Measurements from ENCODE around the gene ERRFI1.

ERRFI1 gene

GRCh38 chr1:7972285-7972684, 53.8 kb downstream of the ERRFI1 start:
- no peaks in the 10 kb centered on the region for H3F3A ChIP-seq (ENCODE audit: insufficient read depth, low read length)
- no peaks in the 10 kb centered on the region for H4K20me1 ChIP-seq (ENCODE audit: insufficient read depth, low read length)
- no peak overlapping the region for H3K27ac ChIP-seq (ENCODE audit: low read length)
- no peaks in the 10 kb centered on the region for H3K4me1 ChIP-seq (ENCODE audit: low read length)
- H3K36me3 ChIP-seq (replicated peaks; ENCODE audit: insufficient read depth, low read length): 0 out of 2 replicates have a peak, but pooled peaks cover 6% of the 10 kb centered on the region
- no peak overlapping the region for H3K4me2 ChIP-seq (ENCODE audit: low read depth, low read length)
- H3K9me3 ChIP-seq (replicated peaks; ENCODE audit: insufficient read depth, low read length): no peaks in the 10 kb centered on the region
- H3K79me2 ChIP-seq (ENCODE audit: low read length): peaks cover 4% of the 10 kb centered on the region
- no peak overlapping the region for H2AFZ ChIP-seq (ENCODE audit: low read length)
- H3K9ac ChIP-seq (ENCODE audit: low read length): no peak overlapping the region
- no peak overlapping the region for H3K4me3 ChIP-seq (ENCODE audit: low read length)
- H3K27me3 ChIP-seq (replicated peaks; ENCODE audit: insufficient read depth, low read length): no peaks in the 10 kb centered on the region
- no peaks in the 10 kb centered on the region for H3K9me2 ChIP-seq (replicated peaks; ENCODE audit: insufficient read depth, low read length)
- no peak for DNase-seq
- no peak for TF ChIP-seq EZH2phosphoT487 (IDR thresholded peaks at IDR 0.05; ENCODE audit: low read length)
- TF ChIP-seq EZH2 (optimal IDR thresholded peaks at IDR 0.05; ENCODE audit: low read depth, low read length): no peak
- TF ChIP-seq, protein P1, sequence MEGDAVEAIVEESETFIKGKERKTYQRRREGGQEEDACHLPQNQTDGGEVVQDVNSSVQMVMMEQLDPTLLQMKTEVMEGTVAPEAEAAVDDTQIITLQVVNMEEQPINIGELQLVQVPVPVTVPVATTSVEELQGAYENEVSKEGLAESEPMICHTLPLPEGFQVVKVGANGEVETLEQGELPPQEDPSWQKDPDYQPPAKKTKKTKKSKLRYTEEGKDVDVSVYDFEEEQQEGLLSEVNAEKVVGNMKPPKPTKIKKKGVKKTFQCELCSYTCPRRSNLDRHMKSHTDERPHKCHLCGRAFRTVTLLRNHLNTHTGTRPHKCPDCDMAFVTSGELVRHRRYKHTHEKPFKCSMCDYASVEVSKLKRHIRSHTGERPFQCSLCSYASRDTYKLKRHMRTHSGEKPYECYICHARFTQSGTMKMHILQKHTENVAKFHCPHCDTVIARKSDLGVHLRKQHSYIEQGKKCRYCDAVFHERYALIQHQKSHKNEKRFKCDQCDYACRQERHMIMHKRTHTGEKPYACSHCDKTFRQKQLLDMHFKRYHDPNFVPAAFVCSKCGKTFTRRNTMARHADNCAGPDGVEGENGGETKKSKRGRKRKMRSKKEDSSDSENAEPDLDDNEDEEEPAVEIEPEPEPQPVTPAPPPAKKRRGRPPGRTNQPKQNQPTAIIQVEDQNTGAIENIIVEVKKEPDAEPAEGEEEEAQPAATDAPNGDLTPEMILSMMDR (IDR thresholded peaks at IDR 0.05; ENCODE audit: low read length): no peak

- Histone ChIP-seq H3K36me3 (replicated peaks; ENCODE audit: insufficient read depth, low read length) (0 out of 2 replicates have a peak, but pooled peaks cover 6% of the 10 kb centered on the region), H3K27me3 (replicated peaks; ENCODE audit: insufficient read depth, low read length) (no peaks in the 10 kb centered on the region), H3K4me1 (ENCODE audit: low read length) (no peaks in the 10 kb centered on the region), H4K20me1 (ENCODE audit: insufficient read depth, low read length) (no peaks in the 10 kb centered on the region), H3K4me3 (ENCODE audit: low read length) (no peak overlapping the region), H3K9me2 (replicated peaks; ENCODE audit: insufficient read depth, low read length) (no peaks in the 10 kb centered on the region), H2AFZ (ENCODE audit: low read length) (no peak overlapping the region), H3K27ac (ENCODE audit: low read length) (no peak overlapping the region), H3K9ac (ENCODE audit: low read length) (no peak overlapping the region), H3K4me2 (ENCODE audit: low read depth, low read length) (no peak overlapping the region), H3K9me3 (replicated peaks; ENCODE audit: insufficient read depth, low read length) (no peaks in the 10 kb centered on the region), H3F3A (ENCODE audit: insufficient read depth, low read length) (no peaks in the 10 kb centered on the region), H3K79me2 (ENCODE audit: low read length) (peaks cover 11% of the 10 kb centered on the region)
- no peak for DNase-seq
- TF ChIP-seq, protein P1 (IDR thresholded peaks at IDR 0.05; ENCODE audit: low read length): no peak
- no peak for TF ChIP-seq EZH2phosphoT487 (IDR thresholded peaks at IDR 0.05; ENCODE audit: low read length)
- TF ChIP-seq EZH2 (optimal IDR thresholded peaks at IDR 0.05; ENCODE audit: low read depth, low read length): no peak
Measured at GRCh38 chr1:7971024-7971423, 55.1 kb downstream of the ERRFI1 start.

DNA sequence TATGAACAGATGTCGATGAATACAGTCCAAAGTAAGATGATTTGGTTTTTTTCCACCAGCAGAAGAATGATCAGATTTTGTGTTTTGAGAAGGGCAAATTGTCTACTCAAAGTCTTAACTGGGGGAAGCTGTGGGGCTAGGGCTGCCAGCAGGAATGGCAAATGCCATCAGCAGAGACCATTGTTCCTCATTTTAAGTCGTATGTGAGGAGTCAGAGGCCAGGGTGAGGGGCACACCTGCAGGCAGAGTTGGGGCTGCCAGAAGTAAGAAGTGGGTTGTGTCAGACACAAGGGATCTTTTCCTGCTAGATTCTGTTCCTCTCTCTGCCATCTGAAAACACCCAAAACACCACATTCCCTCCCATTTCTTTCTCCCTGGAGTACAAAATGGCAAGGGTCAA, 55.9 kb downstream of the ERRFI1 start:
- H3K79me2 ChIP-seq (ENCODE audit: low read length): peaks cover 17% of the 10 kb centered on the region

More for the DNA sequence above, 55.9 kb downstream of the ERRFI1 start:
- H3K27ac ChIP-seq (ENCODE audit: low read length): no peak overlapping the region
- no peak overlapping the region for H3K4me2 ChIP-seq (ENCODE audit: low read depth, low read length)
- no peaks in the 10 kb centered on the region for H3K9me2 ChIP-seq (replicated peaks; ENCODE audit: insufficient read depth, low read length)
- no peaks in the 10 kb centered on the region for H3F3A ChIP-seq (ENCODE audit: insufficient read depth, low read length)
- no peaks in the 10 kb centered on the region for H3K27me3 ChIP-seq (replicated peaks; ENCODE audit: insufficient read depth, low read length)
- no peaks in the 10 kb centered on the region for H4K20me1 ChIP-seq (ENCODE audit: insufficient read depth, low read length)
- DNase-seq: no peak
- no peaks in the 10 kb centered on the region for H3K9me3 ChIP-seq (replicated peaks; ENCODE audit: insufficient read depth, low read length)
- no peak overlapping the region for H2AFZ ChIP-seq (ENCODE audit: low read length)
- 0 out of 2 replicates have a peak, but pooled peaks cover 10% of the 10 kb centered on the region for H3K36me3 ChIP-seq (replicated peaks; ENCODE audit: insufficient read depth, low read length)
- H3K4me1 ChIP-seq (ENCODE audit: low read length): no peaks in the 10 kb centered on the region
- TF ChIP-seq EZH2 (optimal IDR thresholded peaks at IDR 0.05; ENCODE audit: low read depth, low read length) (no peak), EZH2phosphoT487 (IDR thresholded peaks at IDR 0.05; ENCODE audit: low read length) (no peak)
- TF ChIP-seq, protein P1 (IDR thresholded peaks at IDR 0.05; ENCODE audit: low read length): no peak
- H3K4me3 ChIP-seq (ENCODE audit: low read length): no peak overlapping the region
- no peak overlapping the region for H3K9ac ChIP-seq (ENCODE audit: low read length)

Data from MM.1S (cell line).